IMR-90 (cell line): Measurements from ENCODE around the gene CIC.

Experiments used
- BHLHE40 ChIP-seq: fragments of 150-350 bp; IDR thresholded peaks from 2 replicates; pipeline ENCODE4 v1.6.1; 2016; ENCODE audit warnings: mild to moderate bottlenecking, low read depth, low read length
- CEBPB ChIP-seq: IDR thresholded peaks from 2 replicates; pipeline ENCODE4 v1.6.1; 2012; ENCODE audit warnings: low read depth, low read length, improper control_type of control experiment
- CHD1 ChIP-seq: IDR thresholded peaks from 2 replicates; pipeline ENCODE4 v1.6.1; 2012; ENCODE audit warnings: low read depth, low read length, improper control_type of control experiment
- CTCF ChIP-seq: conservative IDR thresholded peaks from 2 replicates; pipeline ENCODE4 v1.5.1; 2012; ENCODE audit warnings: mild to moderate bottlenecking, low read depth, low read length, improper control_type of control experiment
- ELK1 ChIP-seq: fragments of 150-350 bp; IDR thresholded peaks from 2 replicates; pipeline ENCODE4 v1.6.1; 2016; ENCODE audit warnings: low read depth, mild to moderate bottlenecking, low read length, moderate library complexity, borderline replicate concordance
- FOS ChIP-seq: fragments of 150-350 bp; IDR thresholded peaks from 2 replicates; pipeline ENCODE4 v1.6.1; 2016; ENCODE audit warnings: low read depth, low read length
- MAFK ChIP-seq: IDR thresholded peaks from 2 replicates; pipeline ENCODE4 v1.6.1; 2012; ENCODE audit warnings: low read depth, low read length, improper control_type of control experiment
- MAZ ChIP-seq: IDR thresholded peaks from 2 replicates; pipeline ENCODE4 v1.6.1; 2012; ENCODE audit warnings: low read depth, mild to moderate bottlenecking, low read length, improper control_type of control experiment, moderate library complexity, borderline replicate concordance
- MXI1 ChIP-seq: IDR thresholded peaks from 2 replicates; pipeline ENCODE4 v1.6.1; 2012; ENCODE audit warnings: low read depth, mild to moderate bottlenecking, low read length, moderate library complexity, borderline replicate concordance
- POLR2A ChIP-seq: IDR thresholded peaks from 2 replicates; pipeline ENCODE4 v1.6.1; 2012; ENCODE audit warnings: mild to moderate bottlenecking, low read depth, low read length
- RAD21 ChIP-seq: IDR thresholded peaks from 2 replicates; pipeline ENCODE4 v1.6.1; 2012; ENCODE audit warnings: low read length, improper control_type of control experiment
- RCOR1 ChIP-seq: IDR thresholded peaks from 2 replicates; pipeline ENCODE4 v1.6.1; 2012; ENCODE audit warnings: mild to moderate bottlenecking, low read length, improper control_type of control experiment; ENCODE audit not compliant: insufficient replicate concordance
- SMC3 ChIP-seq: fragments of 150-350 bp; IDR thresholded peaks from 2 replicates; pipeline ENCODE4 v1.6.1; 2016; ENCODE audit warnings: low read depth, mild to moderate bottlenecking, antibody characterized with exemption, low read length, moderate library complexity
- USF2 ChIP-seq: fragments of 150-350 bp; IDR thresholded peaks from 2 replicates; pipeline ENCODE4 v1.6.1; 2017; ENCODE audit warnings: mild to moderate bottlenecking, antibody characterized with exemption, low read length, low read depth

GRCh38 chr19:42315024-42315423, 46.0 kb downstream of the CIC start:
- TF ChIP-seq RAD21, result no peak
- no peak for TF ChIP-seq CTCF
- no peak for TF ChIP-seq MAFK
- no peak for TF ChIP-seq BHLHE40
- no peak for TF ChIP-seq CHD1
- TF ChIP-seq POLR2A, result no peak
- TF ChIP-seq FOS, result no peak
- TF ChIP-seq RCOR1, result no peak
- no peak for TF ChIP-seq SMC3
- TF ChIP-seq USF2, result no peak
- TF ChIP-seq MXI1, result no peak
- no peak for TF ChIP-seq MAZ
- TF ChIP-seq CEBPB, result no peak
- no peak for TF ChIP-seq ELK1
